Activated CD4-positive, alpha-beta T cell treated with anti-CD3 and anti-CD28 coated beads for 36 hours (primary cell): ENCODE results near the gene UTP14A. TPM values are rescaled to one million over a fixed set of nuclear protein-coding genes. Genes with fewer than 3 reads are reported as not detected.
"Not testable (repeated sequence)": the region's sequence is repeated elsewhere in the genome, so short reads cannot be mapped to it uniquely, and the experiment has no call there.

Source experiments
- ATAC-seq: fragments of 200-7000 bp; cut with Tn5 transposase; one replicate; pipeline ENCODE4 v1.10.0; 2021; ENCODE audit warnings: mild to moderate bottlenecking, moderate library complexity
- CTCF ChIA-PET: fragments of 350-600 bp; sonication (Branson Sonifier 250); formaldehyde crosslinking; loops from one replicate; lab custom pipeline; 2021; ENCODE audit warnings: antibody characterized with exemption; lab: Charles Lee
- POLR2A ChIA-PET: fragments of 350-600 bp; sonication (Branson Sonifier 250); formaldehyde crosslinking; loops from one replicate; lab custom pipeline; 2021; ENCODE audit warnings: antibody characterized with exemption, inconsistent platforms; lab: Charles Lee
- DNase-seq: peaks from one replicate; pipeline ENCODE4 v3.0.0-alpha.2; 2020
- H3K27ac Mint-ChIP-seq: one replicate; pipeline ENCODE4 v1.8.0; 2021; ENCODE audit warnings: mixed read lengths
- H3K27me3 Mint-ChIP-seq: one replicate; pipeline ENCODE4 v1.8.0; 2021; ENCODE audit warnings: mixed read lengths
- H3K36me3 Mint-ChIP-seq: one replicate; pipeline ENCODE4 v1.8.0; 2021; ENCODE audit warnings: low read depth, mixed read lengths
- H3K4me1 Mint-ChIP-seq: one replicate; pipeline ENCODE4 v1.8.0; 2021; ENCODE audit warnings: mixed read lengths
- H3K4me3 Mint-ChIP-seq: one replicate; pipeline ENCODE4 v1.8.0; 2021; ENCODE audit warnings: mild to moderate bottlenecking, moderate library complexity, mixed read lengths
- H3K9me3 Mint-ChIP-seq: one replicate; pipeline ENCODE4 v1.8.0; 2021; ENCODE audit warnings: low read depth, mixed read lengths
- intact Hi-C, 2 experiments: fragments of 100-400 bp; cut with DNase I in 1 of 2; cut with micrococcal nuclease in 1 of 2; formaldehyde crosslinking; loops; one replicate each; pipeline versions ENCODE4 v1.14.2 to v1.15.1; 2022 to 2024; cut with DNase I, micrococcal nuclease
- total RNA-seq, 2 experiments: library from RNA; stranded (reverse); gene quantifications; one replicate each; pipeline ENCODE4 v1.2.3, GENCODE V29; 2021

UTP14A gene
- 10 to 100 TPM; 35.7 to 45.2 TPM for total RNA-seq

- ATAC-seq (peak; percentile 97), DNase-seq (peak; percentile 90)
- intact Hi-C loops, result loop anchor here (1.0 to 10.0 kb wide), 13 partner anchors 25 to 996 kb away; partner anchors contain the start of genes AIFM1 (in 1 of the 2), APLN (in 1 of the 2), BCORL1 (in 1 of the 2) and ENOX2 (in 1 of the 2)
- Mint-ChIP-seq H3K27me3 (no peaks in the 10 kb centered on the region), H3K4me1 (peaks cover 25% of the 10 kb centered on the region), H3K27ac (peak within 1 kb of the TSS; percentile 92), H3K36me3 (peaks cover 22% of the 10 kb centered on the region), H3K4me3 (peak within 1 kb of the TSS; percentile 88), H3K9me3 (no peaks in the 10 kb centered on the region)
- CTCF ChIA-PET, result interaction anchor here (0.6 to 1.8 kb wide), 9 partner anchors 17 to 302 kb away, joined by 3 to 7 read pairs (median 5); no protein-coding TSS in a partner anchor
- POLR2A ChIA-PET, result interaction anchor here (0.8 to 1.3 kb wide), 2 partner anchors 20 to 266 kb away, joined by 3 read pairs; no protein-coding TSS in a partner anchor
Observed at GRCh38 chrX:129905787-129906580, at the start of gene UTP14A. UTP14A (plus strand) TSS chrX:129906164; CDS start chrX:129906211, 47 bp downstream.

- H3K4me3 Mint-ChIP-seq, DNase-seq, H3K9me3 Mint-ChIP-seq, H3K27me3 Mint-ChIP-seq, H3K27ac Mint-ChIP-seq, H3K4me1 Mint-ChIP-seq, ATAC-seq, H3K36me3 Mint-ChIP-seq, intact Hi-C loops: not testable (repeated sequence)
- POLR2A ChIA-PET, result interaction anchor here (0.6 kb wide), 2 partner anchors 171 to 175 kb away, joined by 3 to 9 read pairs; no protein-coding TSS in a partner anchor
- CTCF ChIA-PET, result interaction anchor here (1.1 to 1.2 kb wide), 2 partner anchors 13 to 65 kb away, joined by 3 read pairs; no protein-coding TSS in a partner anchor
Observed at GRCh38 chrX:129859134-129859533, 46.8 kb upstream of the UTP14A start.

GRCh38 chrX:129866321-129866720 is 39.6 kb upstream of the UTP14A start:
- H3K9me3 Mint-ChIP-seq, H3K27me3 Mint-ChIP-seq, CTCF ChIA-PET, H3K4me1 Mint-ChIP-seq, DNase-seq, H3K27ac Mint-ChIP-seq, ATAC-seq, POLR2A ChIA-PET, intact Hi-C loops, H3K4me3 Mint-ChIP-seq, H3K36me3 Mint-ChIP-seq: not testable (repeated sequence)

- POLR2A ChIA-PET, result no interaction called here
- no peaks in the 10 kb centered on the region for H3K4me1 Mint-ChIP-seq
- no peaks in the 10 kb centered on the region for H3K9me3 Mint-ChIP-seq
- no peak overlapping the region for H3K27ac Mint-ChIP-seq
- no peaks in the 10 kb centered on the region for H3K36me3 Mint-ChIP-seq
- ATAC-seq (no peak), DNase-seq (no peak)
- H3K4me3 Mint-ChIP-seq, result no peak overlapping the region
- CTCF ChIA-PET, result interaction anchor here (0.9 kb wide), 1 partner anchor 14 kb away, joined by 3 read pairs; no protein-coding TSS in a partner anchor
- intact Hi-C loops, result no loop called here
- no peaks in the 10 kb centered on the region for H3K27me3 Mint-ChIP-seq
Observed at GRCh38 chrX:129872524-129872923, 33.4 kb upstream of the UTP14A start.

- CTCF ChIA-PET, result no interaction called here
- Mint-ChIP-seq H3K27me3 (no peaks in the 10 kb centered on the region), H3K4me1 (no peaks in the 10 kb centered on the region), H3K36me3 (no peaks in the 10 kb centered on the region), H3K4me3 (no peak overlapping the region), H3K27ac (no peak overlapping the region), H3K9me3 (no peaks in the 10 kb centered on the region)
- POLR2A ChIA-PET, result no interaction called here
- ATAC-seq (no peak), DNase-seq (no peak)
- intact Hi-C loops, result no loop called here
Observed at GRCh38 chrX:129875669-129876068, 30.3 kb upstream of the UTP14A start.

- no peak overlapping the region for H3K27ac Mint-ChIP-seq
- no peaks in the 10 kb centered on the region for H3K4me1 Mint-ChIP-seq
- no peaks in the 10 kb centered on the region for H3K27me3 Mint-ChIP-seq
- CTCF ChIA-PET, result interaction anchor here (0.8 kb wide), 1 partner anchor 95 kb away, joined by 4 read pairs; no protein-coding TSS in a partner anchor
- no peaks in the 10 kb centered on the region for H3K9me3 Mint-ChIP-seq
- POLR2A ChIA-PET, result no interaction called here
- ATAC-seq, result no peak
- no peak for DNase-seq
- H3K4me3 Mint-ChIP-seq, result no peak overlapping the region
- no peaks in the 10 kb centered on the region for H3K36me3 Mint-ChIP-seq
- intact Hi-C loops, result no loop called here
Observed at GRCh38 chrX:129876771-129877305, 29.1 kb upstream of the UTP14A start.

- CTCF ChIA-PET, result interaction anchor here (0.8 kb wide), 1 partner anchor 96 kb away, joined by 4 read pairs; no protein-coding TSS in a partner anchor
- POLR2A ChIA-PET, result no interaction called here
- Mint-ChIP-seq H3K27me3 (no peaks in the 10 kb centered on the region), H3K4me1 (no peaks in the 10 kb centered on the region), H3K9me3 (no peaks in the 10 kb centered on the region), H3K4me3 (no peak overlapping the region), H3K36me3 (no peaks in the 10 kb centered on the region), H3K27ac (no peak overlapping the region)
- intact Hi-C loops, result no loop called here
- DNase-seq (no peak), ATAC-seq (no peak)
Observed at GRCh38 chrX:129877401-129877800, 28.6 kb upstream of the UTP14A start.

- DNase-seq (no peak), ATAC-seq (no peak)
- Mint-ChIP-seq H3K27ac (no peak overlapping the region), H3K27me3 (no peaks in the 10 kb centered on the region), H3K9me3 (no peaks in the 10 kb centered on the region), H3K4me3 (no peak overlapping the region), H3K36me3 (no peaks in the 10 kb centered on the region), H3K4me1 (peaks cover 6% of the 10 kb centered on the region)
- CTCF ChIA-PET, result no interaction called here
- POLR2A ChIA-PET, result no interaction called here
- intact Hi-C loops, result loop anchor here in 1 of 2 experiments (10.0 kb wide), 1 partner anchor 295 kb away; no protein-coding TSS in a partner anchor
Observed at GRCh38 chrX:129900054-129900453, 5.9 kb upstream of the UTP14A start.

- H3K27ac Mint-ChIP-seq, result peak overlapping the region; percentile 5
- DNase-seq, result no peak
- H3K4me3 Mint-ChIP-seq, result no peak overlapping the region
- H3K36me3 Mint-ChIP-seq, result peaks cover 33% of the 10 kb centered on the region
- ATAC-seq, result no peak
- ChIA-PET POLR2A (no interaction called here), CTCF (no interaction called here)
- H3K4me1 Mint-ChIP-seq, result peaks cover 19% of the 10 kb centered on the region
- H3K27me3 Mint-ChIP-seq, result no peaks in the 10 kb centered on the region
- intact Hi-C loops, result loop anchor here (5.0 to 10.0 kb wide), 5 partner anchors 141 to 994 kb away; partner anchors contain the start of genes AIFM1 (in 1 of the 2), ENOX2 (in 1 of the 2) and RBMX2 (in 1 of the 2)
- H3K9me3 Mint-ChIP-seq, result no peaks in the 10 kb centered on the region
Observed at GRCh38 chrX:129908636-129909035, 2.7 kb downstream of the UTP14A start.

GRCh38 chrX:129925305-129926092 is 19.5 kb downstream of the UTP14A start:
- no peak overlapping the region for H3K4me3 Mint-ChIP-seq
- peaks cover 1% of the 10 kb centered on the region for H3K4me1 Mint-ChIP-seq
- peaks cover 44% of the 10 kb centered on the region for H3K36me3 Mint-ChIP-seq
- no peaks in the 10 kb centered on the region for H3K9me3 Mint-ChIP-seq
- intact Hi-C loops, result loop anchor here (1.0 to 5.0 kb wide), 4 partner anchors 57 to 137 kb away; partner anchors contain the start of gene BCORL1 (in 1 of the 2)
- ATAC-seq (peak; percentile 78), DNase-seq (peak; percentile 80)
- H3K27ac Mint-ChIP-seq, result no peak overlapping the region
- ChIA-PET CTCF (interaction anchor here (0.7 to 5.2 kb wide), 23 partner anchors 9 to 317 kb away, joined by 3 to 76 read pairs (median 5); partner anchors contain the start of gene UTP14A), POLR2A (interaction anchor here (1.0 kb wide), 1 partner anchor 20 kb away, joined by 3 read pairs; the partner anchor contains the start of gene UTP14A)
- no peaks in the 10 kb centered on the region for H3K27me3 Mint-ChIP-seq
